GM23248 (cell line): ENCODE results near the gene SCLY. TPM values are rescaled to one million over a fixed set of nuclear protein-coding genes. Genes with fewer than 3 reads are reported as not detected.
"Not testable (repeated sequence)": the region's sequence is repeated elsewhere in the genome, so short reads cannot be mapped to it uniquely, and the experiment has no call there.

Source experiments
- DNase-seq: peaks from one replicate; pipeline ENCODE4 v3.0.0-alpha.2; 2015
- H2AFZ ChIP-seq: fragments of 200-600 bp; sonication (generic); 2 replicates; pipeline ENCODE4 v1.6.1; 2016; ENCODE audit warnings: antibody characterized with exemption
- H3F3A ChIP-seq: fragments of 200-600 bp; sonication (generic); 2 replicates; pipeline ENCODE4 v1.6.1; 2016; ENCODE audit warnings: mild to moderate bottlenecking, antibody characterized with exemption, mixed run types; ENCODE audit not compliant: insufficient read depth
- H3K27ac ChIP-seq: fragments of 200-600 bp; sonication (generic); 2 replicates; pipeline ENCODE4 v1.5.1; 2016; ENCODE audit warnings: mild to moderate bottlenecking
- H3K27me3 ChIP-seq: fragments of 200-600 bp; sonication (generic); replicated peaks from 2 replicates; pipeline ENCODE4 v1.6.1; 2016; ENCODE audit warnings: mild to moderate bottlenecking; ENCODE audit not compliant: insufficient read depth
- H3K36me3 ChIP-seq: fragments of 200-600 bp; sonication (generic); 2 replicates; pipeline ENCODE4 v1.6.1; 2016; ENCODE audit warnings: low read depth, mild to moderate bottlenecking
- H3K4me1 ChIP-seq: fragments of 200-600 bp; sonication (generic); 2 replicates; pipeline ENCODE4 v1.6.1; 2016; ENCODE audit warnings: mild to moderate bottlenecking; ENCODE audit not compliant: insufficient read depth
- H3K4me2 ChIP-seq: fragments of 200-600 bp; sonication (generic); one replicate; pipeline ENCODE4 v1.6.1; 2016; ENCODE audit warnings: mild to moderate bottlenecking; ENCODE audit not compliant: unreplicated experiment
- H3K4me3 ChIP-seq: fragments of 200-600 bp; sonication (generic); 2 replicates; pipeline ENCODE4 v1.5.1; 2016; ENCODE audit warnings: mild to moderate bottlenecking
- H3K79me2 ChIP-seq: fragments of 200-600 bp; sonication (generic); 2 replicates; pipeline ENCODE4 v1.6.1; 2016; ENCODE audit warnings: mild to moderate bottlenecking; ENCODE audit not compliant: insufficient read depth
- H3K9ac ChIP-seq: fragments of 200-600 bp; sonication (generic); 2 replicates; pipeline ENCODE4 v1.6.1; 2016; ENCODE audit warnings: mild to moderate bottlenecking
- H3K9me2 ChIP-seq: fragments of 200-600 bp; sonication (generic); 2 replicates; pipeline ENCODE4 v1.6.1; 2016; ENCODE audit warnings: mixed run types, mild to moderate bottlenecking, moderate library complexity; ENCODE audit not compliant: insufficient read depth
- H3K9me3 ChIP-seq: fragments of 200-600 bp; sonication (generic); one replicate; pipeline ENCODE4 v1.6.1; 2017; ENCODE audit warnings: low read depth
- H4K20me1 ChIP-seq: fragments of 200-600 bp; sonication (generic); 2 replicates; pipeline ENCODE4 v1.6.0; 2016; ENCODE audit not compliant: insufficient read depth
- EZH2 ChIP-seq: fragments of 200-600 bp; sonication (generic); IDR thresholded peaks from 2 replicates; pipeline ENCODE4 v1.6.1; 2018; ENCODE audit warnings: antibody characterized with exemption, mild to moderate bottlenecking; ENCODE audit not compliant: insufficient read depth, poor library complexity, severe bottlenecking
- EZH2phosphoT487 ChIP-seq: fragments of 200-600 bp; sonication (generic); IDR thresholded peaks from 2 replicates; pipeline ENCODE4 v1.6.1; 2018; ENCODE audit warnings: antibody characterized with exemption, moderate library complexity, mild to moderate bottlenecking, low read depth; ENCODE audit not compliant: insufficient read depth
- WGBS, 2 experiments: methylation state at CpG; one replicate each; pipeline ENCODE4 v1.1.6; 2015 to 2017; ENCODE audit warnings: low lambda C conversion rate in 2 of 2, low coverage in 1 of 2; ENCODE audit errors: missing lambda C conversion rate in 2 of 2; 5-methylcytosine and 5-hydroxymethylcytosine counted together
- in situ Hi-C: fragments of 300-500 bp; cut with MboI; formaldehyde crosslinking; loops from 2 replicates; pipeline ENCODE4 v1.15.0; 2020
- polyA plus RNA-seq: library from polyadenylated mRNA; unstranded; fragments of >200 nt; fragmentation: Nextera tagmentation; extraction: Ambion mirVana; gene quantifications from 2 replicates; pipeline ENCODE4 v1.2.1, GENCODE V29; 2016
- total RNA-seq: library from RNA; depleted of rRNA; stranded (reverse); fragments of >200 nt; shearing (Covaris generic); gene quantifications from 2 replicates; pipeline ENCODE4 v1.2.3, GENCODE V29; 2014

The SCLY gene
- total and polyA plus RNA-seq, 2 experiments from 2014 or later = 10.3 to 14.8 TPM

DNA sequence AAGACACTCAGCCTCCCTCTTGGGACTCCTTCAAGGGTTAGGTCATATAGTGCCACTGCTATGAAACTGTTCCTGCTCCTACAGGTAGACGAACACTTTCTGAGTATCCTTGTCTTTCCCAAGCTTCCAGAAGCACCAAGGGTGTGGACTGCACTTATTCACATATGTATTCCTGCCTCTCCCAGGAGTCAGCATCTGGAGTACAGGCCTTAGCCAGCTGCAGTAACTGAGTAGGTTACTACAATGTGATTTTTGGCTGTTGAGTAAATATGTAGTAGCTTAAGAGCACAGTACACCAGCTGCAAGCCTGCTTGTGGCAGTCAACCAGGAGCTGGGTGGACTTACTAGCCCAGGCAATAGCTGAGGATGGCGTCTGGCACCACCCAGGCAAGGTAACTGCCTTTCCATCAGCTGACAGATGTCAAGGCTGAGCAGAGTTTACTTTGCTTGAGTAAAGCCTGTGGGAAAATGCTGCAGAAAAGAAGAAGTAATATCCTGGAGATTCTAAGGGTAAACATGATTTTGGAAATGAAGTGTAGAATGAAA lies 14.0 kb upstream of the SCLY start:
- in situ Hi-C loops = no loop called here
- TF ChIP-seq EZH2phosphoT487 (no peak), EZH2 (no peak)
- Histone ChIP-seq H3K27me3 (no peaks in the 10 kb centered on the region), H2AFZ (no peak overlapping the region), H3K27ac (no peak overlapping the region), H3K4me2 (no peak overlapping the region), H3K4me1 (no peaks in the 10 kb centered on the region), H3K9me3 (no peaks in the 10 kb centered on the region), H3F3A (no peaks in the 10 kb centered on the region), H3K79me2 (no peaks in the 10 kb centered on the region), H3K9ac (no peak overlapping the region), H3K36me3 (peaks cover 8% of the 10 kb centered on the region; the same call in 1 of the 2 replicates), H4K20me1 (no peaks in the 10 kb centered on the region), H3K4me3 (no peak overlapping the region), H3K9me2 (no peaks in the 10 kb centered on the region)
- no peak for DNase-seq
- WGBS, 2 experiments = 32 to 45% methylated on average over 2 of the region's 2 CpGs

DNA sequence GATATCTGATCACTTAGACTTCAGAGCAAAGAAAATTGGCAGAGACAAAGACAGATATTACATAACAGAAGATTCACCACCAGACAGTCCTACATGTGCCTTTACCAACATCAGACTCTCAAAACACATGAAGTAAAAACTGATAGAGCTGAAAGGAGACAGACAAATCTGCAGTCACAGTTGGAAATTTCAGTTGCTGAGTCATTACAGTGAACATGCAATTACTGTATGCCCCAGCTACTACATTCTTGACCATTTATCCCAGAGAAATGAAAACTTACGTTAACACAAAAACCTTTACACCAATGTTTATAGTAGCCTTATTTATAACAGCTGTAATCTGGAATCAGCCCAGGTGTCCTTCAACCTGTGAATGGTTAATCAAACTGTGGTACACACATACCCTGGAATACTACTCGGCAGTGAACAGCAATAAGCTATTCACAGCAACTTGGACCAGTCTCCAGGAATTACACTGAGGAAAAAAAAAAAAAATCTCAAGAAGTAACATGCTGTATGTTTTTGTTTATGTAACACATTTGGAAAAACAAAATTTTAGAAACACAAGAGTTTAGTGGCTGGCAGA lies 7.5 kb upstream of the SCLY start:
- no peaks in the 10 kb centered on the region for H4K20me1 ChIP-seq
- H3K9ac ChIP-seq = no peak overlapping the region
- H3K27ac ChIP-seq = no peak overlapping the region
- H3K4me3 ChIP-seq = no peak overlapping the region
- no peaks in the 10 kb centered on the region for H3K9me3 ChIP-seq
- H3K4me2 ChIP-seq = no peak overlapping the region
- DNase-seq = peak; percentile 31
- no peaks in the 10 kb centered on the region for H3K36me3 ChIP-seq
- H3F3A ChIP-seq = peaks cover 4% of the 10 kb centered on the region; the same call in 1 of the 2 replicates
- no peaks in the 10 kb centered on the region for H3K9me2 ChIP-seq
- 90 to 92% methylated on average over 2 of the region's 2 CpGs for WGBS, 2 experiments
- H2AFZ ChIP-seq = no peak overlapping the region
- H3K27me3 ChIP-seq = no peaks in the 10 kb centered on the region
- TF ChIP-seq EZH2phosphoT487 = no peak
- TF ChIP-seq EZH2 = no peak
- in situ Hi-C loops = no loop called here
- H3K4me1 ChIP-seq = no peaks in the 10 kb centered on the region
- no peaks in the 10 kb centered on the region for H3K79me2 ChIP-seq

DNA sequence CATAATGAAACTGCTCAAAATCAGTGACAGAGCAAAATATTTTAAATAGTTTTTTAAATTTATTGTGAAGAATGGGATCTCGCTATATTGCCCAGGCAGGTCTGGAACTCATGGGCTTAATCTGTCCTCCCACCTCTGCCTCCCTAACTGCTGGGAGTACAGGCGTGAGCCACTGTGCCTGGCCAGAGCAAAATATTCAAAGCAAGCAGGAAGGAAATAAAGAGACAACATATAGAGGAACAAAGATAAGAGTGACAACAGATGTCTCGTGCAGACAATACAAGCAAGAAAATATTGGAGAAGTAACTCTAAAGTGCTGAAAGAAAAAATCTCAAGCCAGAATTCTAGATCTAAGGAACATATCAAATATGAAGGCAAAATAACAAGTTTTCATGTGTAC lies 5.0 kb upstream of the SCLY start:
- WGBS, 2 experiments = 61 to 65% methylated on average over 3 of the region's 3 CpGs
- in situ Hi-C loops = no loop called here

DNA sequence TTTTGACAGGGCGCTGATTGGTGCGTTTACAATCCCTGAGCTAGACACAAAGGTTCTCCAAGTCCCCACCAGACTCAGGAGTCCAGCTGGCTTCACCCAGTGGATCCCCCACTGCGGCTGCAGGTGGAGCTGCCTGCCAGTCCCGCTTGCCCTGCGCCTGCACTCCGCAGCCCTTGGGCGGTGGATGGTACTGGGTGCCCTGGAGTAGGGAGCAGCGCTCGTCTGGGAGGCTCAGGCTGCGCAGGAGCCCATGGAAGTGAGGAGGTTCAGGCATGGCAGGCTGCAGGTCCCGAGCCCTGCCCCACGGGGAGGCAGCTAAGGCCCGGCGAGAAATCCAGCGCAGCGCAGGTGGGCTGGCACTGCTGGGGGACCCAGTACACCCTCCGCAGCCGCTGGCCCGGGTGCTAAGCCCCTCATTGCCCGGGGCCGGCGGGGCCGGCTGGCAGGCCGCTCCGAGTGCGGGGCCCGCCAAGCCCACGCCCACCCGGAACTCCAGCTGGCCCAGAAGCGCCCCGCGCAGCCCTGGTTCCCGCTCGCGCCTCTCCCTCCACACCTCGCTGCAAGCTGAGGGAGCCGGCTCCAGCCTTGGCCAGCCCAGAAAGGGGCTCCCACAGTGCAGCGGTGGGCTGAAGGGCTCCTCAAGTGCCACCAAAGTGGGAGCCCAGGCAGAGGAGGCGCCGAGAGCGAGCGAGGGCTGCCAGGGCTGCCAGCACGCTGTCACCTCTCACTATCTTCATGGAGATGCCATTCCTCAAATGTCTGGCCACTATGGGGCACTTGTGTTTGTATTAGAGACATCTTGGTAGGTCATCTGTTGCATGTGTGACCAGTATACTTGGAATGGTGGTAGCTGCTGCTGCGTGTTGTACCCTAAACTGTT lies 2.9 kb upstream of the SCLY start:
- H3K9me3 ChIP-seq, DNase-seq, H3K9ac ChIP-seq, H3K36me3 ChIP-seq, H3K4me1 ChIP-seq, H3K4me2 ChIP-seq, H4K20me1 ChIP-seq, H3K27ac ChIP-seq, H3F3A ChIP-seq, in situ Hi-C loops, H3K9me2 ChIP-seq, H2AFZ ChIP-seq, H3K79me2 ChIP-seq, H3K27me3 ChIP-seq, H3K4me3 ChIP-seq: not testable (repeated sequence)
- 91% methylated on average over 20 to 44 of the region's 44 CpGs for WGBS, 2 experiments

More for the DNA sequence above, 5.0 kb upstream of the SCLY start:
- Histone ChIP-seq H3K9ac (no peak overlapping the region), H3K4me2 (no peak overlapping the region), H3K9me3 (no peaks in the 10 kb centered on the region), H3F3A (peaks cover 4% of the 10 kb centered on the region; the same call in 1 of the 2 replicates), H3K4me1 (no peaks in the 10 kb centered on the region), H3K36me3 (no peaks in the 10 kb centered on the region), H3K27ac (no peak overlapping the region), H3K27me3 (no peaks in the 10 kb centered on the region), H4K20me1 (no peaks in the 10 kb centered on the region), H3K79me2 (no peaks in the 10 kb centered on the region), H3K4me3 (no peak overlapping the region), H2AFZ (no peak overlapping the region), H3K9me2 (no peaks in the 10 kb centered on the region)
- TF ChIP-seq EZH2 (no peak), EZH2phosphoT487 (no peak)
- DNase-seq = no peak
